GM19238 (cell line): Measurements from ENCODE around the gene PIGV.

Source experiments
- DNase-seq: peaks from one replicate; pipeline ENCODE4 v3.0.0; 2011; ENCODE audit warnings: low spot score; ENCODE audit not compliant: insufficient read length

PIGV gene

GRCh38 chr1:26772687-26773086 lies 15.1 kb upstream of the PIGV start:
- DNase-seq = no peak

- DNase-seq = no peak
Measured at GRCh38 chr1:26774462-26774861, 13.3 kb upstream of the PIGV start.

GRCh38 chr1:26775666-26776065 lies 12.1 kb upstream of the PIGV start:
- no peak for DNase-seq

- DNase-seq = no peak
Measured at GRCh38 chr1:26779098-26779668, 8.6 kb upstream of the PIGV start.

- DNase-seq = no peak
Measured at GRCh38 chr1:26780344-26780957, 7.3 kb upstream of the PIGV start.

- DNase-seq = no peak
Measured at GRCh38 chr1:26781206-26781825, 6.4 kb upstream of the PIGV start.

- no peak for DNase-seq
Measured at GRCh38 chr1:26782521-26783212, 5.1 kb upstream of the PIGV start.

GRCh38 chr1:26783646-26784022 lies 4.1 kb upstream of the PIGV start:
- no peak for DNase-seq

GRCh38 chr1:26784023-26784871 lies 3.5 kb upstream of the PIGV start:
- no peak for DNase-seq

GRCh38 chr1:26784886-26785285 lies 2.9 kb upstream of the PIGV start:
- DNase-seq = no peak

GRCh38 chr1:26785611-26786436 lies 1.9 kb upstream of the PIGV start:
- DNase-seq = no peak

GRCh38 chr1:26786437-26787380 lies 1.0 kb upstream of the PIGV start:
- DNase-seq = peak; percentile 53

GRCh38 chr1:26787381-26787705 lies 407 bp upstream of the PIGV start:
- DNase-seq = peak; percentile 67

- DNase-seq = no peak
Measured at GRCh38 chr1:26788515-26788785, 700 bp downstream of the PIGV start.

GRCh38 chr1:26788836-26789611 lies 1.3 kb downstream of the PIGV start:
- DNase-seq = peak; percentile 81

GRCh38 chr1:26789612-26789865 lies 1.8 kb downstream of the PIGV start:
- no peak for DNase-seq

GRCh38 chr1:26789931-26790330 lies 2.2 kb downstream of the PIGV start:
- DNase-seq = no peak

- no peak for DNase-seq
Measured at GRCh38 chr1:26790551-26790953, 2.8 kb downstream of the PIGV start.

GRCh38 chr1:26791148-26791547 lies 3.4 kb downstream of the PIGV start:
- DNase-seq = no peak

- DNase-seq = no peak
Measured at GRCh38 chr1:26791626-26792025, 3.9 kb downstream of the PIGV start.
